Astrocyte (in vitro differentiated cells and primary cell): ENCODE measurements around the gene METTL22. TPM values are rescaled to one million over a fixed set of nuclear protein-coding genes. Genes with fewer than 3 reads are reported as not detected.

Source experiments
- DNase-seq: peaks from one replicate; pipeline ENCODE4 v3.0.0-alpha.2; 2010; ENCODE audit warnings: low read depth
- FAIRE-seq: peaks from 2 replicates; lab custom pipeline; 2011; peaks lifted over from hg19 to GRCh38; lab: Jason Lieb, UNC
- H2AFZ ChIP-seq: 2 replicates; pipeline ENCODE4 v1.6.0; 2012; ENCODE audit warnings: low read depth, low read length, inconsistent platforms
- H3K27ac ChIP-seq: 2 replicates; pipeline ENCODE4 v1.5.1; 2011; ENCODE audit warnings: low read depth, low read length, inconsistent platforms
- H3K27me3 ChIP-seq: 2 replicates; pipeline ENCODE4 v1.6.0; 2011; ENCODE audit warnings: low read length, inconsistent platforms; ENCODE audit not compliant: insufficient read depth
- H3K36me3 ChIP-seq: 2 replicates; pipeline ENCODE4 v1.5.1; 2011; ENCODE audit warnings: low read length, inconsistent platforms; ENCODE audit not compliant: insufficient read depth
- H3K4me1 ChIP-seq: 2 replicates; pipeline ENCODE4 v1.5.1; 2011; ENCODE audit warnings: low read length, inconsistent platforms; ENCODE audit not compliant: insufficient read depth
- H3K4me2 ChIP-seq: 2 replicates; pipeline ENCODE4 v1.6.0; 2012; ENCODE audit warnings: low read length, inconsistent platforms
- H3K4me3 ChIP-seq: 2 replicates; pipeline ENCODE4 v1.5.1; 2011; ENCODE audit warnings: low read depth, mild to moderate bottlenecking, low read length, inconsistent platforms; ENCODE audit not compliant: insufficient read depth
- H3K79me2 ChIP-seq: 2 replicates; pipeline ENCODE4 v1.6.0; 2012; ENCODE audit warnings: mild to moderate bottlenecking, low read length, inconsistent platforms; ENCODE audit not compliant: insufficient read depth
- H3K9ac ChIP-seq: 2 replicates; pipeline ENCODE4 v1.6.0; 2012; ENCODE audit warnings: mild to moderate bottlenecking, low read length, inconsistent platforms
- H3K9me3 ChIP-seq: 2 replicates; pipeline ENCODE4 v1.5.1; 2012; ENCODE audit warnings: low read depth, mild to moderate bottlenecking, low read length, inconsistent platforms; ENCODE audit not compliant: insufficient read depth
- H4K20me1 ChIP-seq: 2 replicates; pipeline ENCODE4 v1.6.0; 2012; ENCODE audit warnings: low read length, inconsistent platforms; ENCODE audit not compliant: insufficient read depth
- H3K27ac Mint-ChIP-seq: one replicate; pipeline ENCODE4 v1.8.0; 2021; ENCODE audit warnings: mild to moderate bottlenecking, mixed read lengths; ENCODE audit not compliant: unreplicated experiment
- H3K27me3 Mint-ChIP-seq: one replicate; pipeline ENCODE4 v1.8.0; 2021; ENCODE audit warnings: low read depth, mixed read lengths; ENCODE audit not compliant: unreplicated experiment
- H3K36me3 Mint-ChIP-seq: one replicate; pipeline ENCODE4 v1.8.0; 2021; ENCODE audit warnings: low read depth, mixed read lengths; ENCODE audit not compliant: unreplicated experiment
- H3K4me1 Mint-ChIP-seq: one replicate; pipeline ENCODE4 v1.8.0; 2021; ENCODE audit warnings: low read depth, mixed read lengths; ENCODE audit not compliant: unreplicated experiment
- H3K4me3 Mint-ChIP-seq: one replicate; pipeline ENCODE4 v1.8.0; 2021; ENCODE audit warnings: mild to moderate bottlenecking, moderate library complexity, mixed read lengths; ENCODE audit not compliant: unreplicated experiment
- H3K9me3 Mint-ChIP-seq: one replicate; pipeline ENCODE4 v1.8.0; 2021; ENCODE audit warnings: mild to moderate bottlenecking, mixed read lengths; ENCODE audit not compliant: unreplicated experiment
- EZH2 ChIP-seq: IDR thresholded peaks from 2 replicates; pipeline ENCODE4 v1.6.1; 2012; ENCODE audit warnings: mild to moderate bottlenecking, low read length, inconsistent platforms; ENCODE audit not compliant: insufficient read depth
- total RNA-seq: library from RNA; stranded (reverse); gene quantifications from 2 replicates; pipeline ENCODE4 v1.2.1, GENCODE V29; 2021
- TF ChIP-seq, protein P1 (sequence below): IDR thresholded peaks from 2 replicates; pipeline ENCODE4 v1.5.1; 2011; ENCODE audit warnings: low read depth, mild to moderate bottlenecking, inconsistent platforms, low read length, moderate library complexity; ENCODE audit not compliant: insufficient read depth

METTL22 gene
- total RNA-seq, 1 donor from 2014 or later: 37.7 TPM

DNA sequence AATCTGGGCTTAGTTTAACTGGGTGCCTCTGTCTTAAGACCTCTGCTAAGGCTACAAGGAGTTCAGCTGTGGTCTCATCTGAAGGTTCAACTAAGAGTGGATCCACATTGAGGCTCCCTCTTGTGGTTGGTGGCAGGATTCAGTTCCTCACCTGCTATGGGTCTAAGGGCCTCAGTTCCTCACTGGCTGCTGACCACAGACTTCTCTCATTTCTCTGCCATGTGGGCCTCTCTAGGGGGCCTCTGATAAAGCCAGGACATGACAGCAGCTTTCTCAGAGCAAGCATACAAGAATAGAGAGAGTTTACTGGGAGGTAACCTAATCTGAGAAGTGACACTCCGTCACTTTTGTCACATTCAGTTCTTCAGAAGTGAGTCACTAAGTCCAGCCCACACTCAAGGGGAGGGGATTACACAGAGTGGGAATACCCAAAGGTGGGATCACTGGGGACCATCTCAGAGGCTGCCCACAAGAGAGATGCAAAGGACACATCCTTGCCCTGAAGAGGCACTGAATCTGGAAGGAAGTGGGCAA, 33.8 kb downstream of the METTL22 start:
- no peaks in the 10 kb centered on the region for H3K36me3 ChIP-seq
- peaks cover 6% of the 10 kb centered on the region for H3K27me3 Mint-ChIP-seq
- H3K4me1 ChIP-seq: no peaks in the 10 kb centered on the region
- H3K9me3 ChIP-seq: no peaks in the 10 kb centered on the region
- no peaks in the 10 kb centered on the region for H4K20me1 ChIP-seq
- no peak overlapping the region for H3K27ac ChIP-seq
- H3K4me2 ChIP-seq: no peak overlapping the region
- H3K4me1 Mint-ChIP-seq: no peaks in the 10 kb centered on the region
- H3K9ac ChIP-seq: no peak overlapping the region
- no peaks in the 10 kb centered on the region for H3K79me2 ChIP-seq
- peak; percentile 7 for DNase-seq
- H3K27ac Mint-ChIP-seq: no peak overlapping the region
- H3K9me3 Mint-ChIP-seq: peaks cover 4% of the 10 kb centered on the region
- no peak overlapping the region for H2AFZ ChIP-seq
- H3K4me3 Mint-ChIP-seq: no peak overlapping the region
- H3K27me3 ChIP-seq: peaks cover 12% of the 10 kb centered on the region
- no peak overlapping the region for H3K4me3 ChIP-seq
- TF ChIP-seq, protein P1, sequence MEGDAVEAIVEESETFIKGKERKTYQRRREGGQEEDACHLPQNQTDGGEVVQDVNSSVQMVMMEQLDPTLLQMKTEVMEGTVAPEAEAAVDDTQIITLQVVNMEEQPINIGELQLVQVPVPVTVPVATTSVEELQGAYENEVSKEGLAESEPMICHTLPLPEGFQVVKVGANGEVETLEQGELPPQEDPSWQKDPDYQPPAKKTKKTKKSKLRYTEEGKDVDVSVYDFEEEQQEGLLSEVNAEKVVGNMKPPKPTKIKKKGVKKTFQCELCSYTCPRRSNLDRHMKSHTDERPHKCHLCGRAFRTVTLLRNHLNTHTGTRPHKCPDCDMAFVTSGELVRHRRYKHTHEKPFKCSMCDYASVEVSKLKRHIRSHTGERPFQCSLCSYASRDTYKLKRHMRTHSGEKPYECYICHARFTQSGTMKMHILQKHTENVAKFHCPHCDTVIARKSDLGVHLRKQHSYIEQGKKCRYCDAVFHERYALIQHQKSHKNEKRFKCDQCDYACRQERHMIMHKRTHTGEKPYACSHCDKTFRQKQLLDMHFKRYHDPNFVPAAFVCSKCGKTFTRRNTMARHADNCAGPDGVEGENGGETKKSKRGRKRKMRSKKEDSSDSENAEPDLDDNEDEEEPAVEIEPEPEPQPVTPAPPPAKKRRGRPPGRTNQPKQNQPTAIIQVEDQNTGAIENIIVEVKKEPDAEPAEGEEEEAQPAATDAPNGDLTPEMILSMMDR: peak; percentile 54
- TF ChIP-seq EZH2: no peak
- no peaks in the 10 kb centered on the region for H3K36me3 Mint-ChIP-seq
- no peak for FAIRE-seq

DNA sequence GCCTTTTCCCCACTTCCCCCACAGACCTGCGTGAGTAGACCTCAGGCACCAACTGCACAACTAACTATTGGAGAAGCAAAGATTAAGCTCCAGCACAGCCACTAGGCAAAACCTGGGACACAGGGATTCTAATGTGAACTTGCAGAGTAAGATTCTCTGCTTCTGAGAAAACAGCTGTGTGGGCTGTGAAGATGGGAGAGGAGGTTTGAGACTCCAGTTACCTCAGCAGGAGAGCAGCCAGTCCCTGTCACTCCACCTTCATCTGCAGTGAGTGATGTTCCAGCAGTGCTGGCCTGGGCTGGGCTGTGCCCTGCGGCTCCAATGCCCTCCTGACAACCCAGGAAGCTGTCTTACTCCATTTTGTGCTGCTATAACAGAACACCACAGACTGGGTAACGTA, 34.9 kb downstream of the METTL22 start:
- Histone ChIP-seq H3K27ac (no peak overlapping the region), H4K20me1 (no peaks in the 10 kb centered on the region), H3K4me2 (no peak overlapping the region), H3K27me3 (peaks cover 12% of the 10 kb centered on the region), H3K79me2 (no peaks in the 10 kb centered on the region), H3K9ac (no peak overlapping the region), H3K9me3 (no peaks in the 10 kb centered on the region), H2AFZ (no peak overlapping the region), H3K36me3 (no peaks in the 10 kb centered on the region), H3K4me1 (no peaks in the 10 kb centered on the region), H3K4me3 (no peak overlapping the region)
- Mint-ChIP-seq H3K36me3 (no peaks in the 10 kb centered on the region), H3K27me3 (peaks cover 8% of the 10 kb centered on the region), H3K9me3 (peaks cover 4% of the 10 kb centered on the region), H3K4me3 (no peak overlapping the region), H3K27ac (no peak overlapping the region), H3K4me1 (no peaks in the 10 kb centered on the region)
- FAIRE-seq (no peak), DNase-seq (no peak)
- TF ChIP-seq, protein P1: no peak
- TF ChIP-seq EZH2: no peak

DNA sequence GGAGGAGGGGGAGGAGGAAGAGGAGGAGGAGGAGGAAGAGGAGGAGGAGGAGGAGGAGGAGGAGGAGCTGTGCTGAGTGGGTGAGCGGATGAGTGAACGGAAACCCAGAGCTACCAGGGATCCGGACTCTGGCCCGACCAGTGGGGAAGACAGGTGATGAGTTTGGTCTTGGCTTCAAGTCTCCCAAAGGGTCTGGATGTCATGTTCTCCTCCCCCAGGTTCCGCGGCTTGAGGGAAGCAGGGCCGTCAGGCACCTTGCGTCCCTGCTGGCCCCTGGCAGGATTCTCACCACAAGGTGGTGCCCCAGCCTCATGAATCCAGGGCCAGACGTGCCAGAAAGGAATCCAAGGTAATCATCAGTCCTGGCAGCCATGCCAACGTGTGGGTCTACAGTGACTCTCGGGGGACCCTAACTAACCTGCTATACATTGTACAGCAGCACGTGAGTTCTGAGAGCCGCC, 39.4 kb downstream of the METTL22 start:
- Histone ChIP-seq H3K4me1 (no peaks in the 10 kb centered on the region), H3K4me2 (no peak overlapping the region), H3K9me3 (no peaks in the 10 kb centered on the region), H2AFZ (no peak overlapping the region), H4K20me1 (no peaks in the 10 kb centered on the region), H3K36me3 (no peaks in the 10 kb centered on the region), H3K4me3 (no peak overlapping the region), H3K9ac (no peak overlapping the region), H3K27ac (no peak overlapping the region), H3K79me2 (no peaks in the 10 kb centered on the region), H3K27me3 (peaks cover 12% of the 10 kb centered on the region)
- no peak for FAIRE-seq
- Mint-ChIP-seq H3K27ac (no peak overlapping the region), H3K36me3 (no peaks in the 10 kb centered on the region), H3K9me3 (no peaks in the 10 kb centered on the region), H3K27me3 (peaks cover 16% of the 10 kb centered on the region), H3K4me3 (no peak overlapping the region), H3K4me1 (no peaks in the 10 kb centered on the region)
- peak; percentile 15 for DNase-seq
- TF ChIP-seq, protein P1: peak; percentile 55
- no peak for TF ChIP-seq EZH2
